ENCODE data around the gene MAP9.
"Not testable (repeated sequence)": the region's sequence is repeated elsewhere in the genome, so short reads cannot be mapped to it uniquely, and the experiment has no call there.

MAP9 gene

DNA sequence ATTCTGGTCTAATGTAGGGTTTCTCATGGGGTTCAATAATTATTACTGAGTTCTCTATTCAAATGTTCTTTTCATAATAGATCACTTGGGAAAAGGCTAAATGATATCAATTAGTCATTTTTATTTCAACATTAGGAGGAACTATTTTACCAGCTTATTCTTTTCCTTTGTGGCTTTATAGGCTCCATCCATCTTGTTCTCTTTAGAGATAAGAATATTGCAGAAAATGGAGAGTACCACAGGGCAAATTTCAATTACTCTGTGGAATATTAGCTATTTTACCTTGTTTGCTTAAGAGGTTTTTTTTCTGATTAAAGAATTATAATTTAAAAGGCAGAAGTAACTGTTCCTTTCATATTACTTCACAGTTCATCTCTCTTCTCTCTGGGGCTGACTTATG lies 55.8 kb downstream of the MAP9 start:
- Mint-ChIP-seq H3K36me3 (no peaks in the 10 kb centered on the region), H3K27ac (no peak overlapping the region), H3K27me3 (no peaks in the 10 kb centered on the region), H3K4me3 (no peak overlapping the region), H3K9me3 (no peaks in the 10 kb centered on the region), H3K4me1 (no peaks in the 10 kb centered on the region)
- CTCF ChIA-PET: no interaction called here
- DNase-seq: no peak

DNA sequence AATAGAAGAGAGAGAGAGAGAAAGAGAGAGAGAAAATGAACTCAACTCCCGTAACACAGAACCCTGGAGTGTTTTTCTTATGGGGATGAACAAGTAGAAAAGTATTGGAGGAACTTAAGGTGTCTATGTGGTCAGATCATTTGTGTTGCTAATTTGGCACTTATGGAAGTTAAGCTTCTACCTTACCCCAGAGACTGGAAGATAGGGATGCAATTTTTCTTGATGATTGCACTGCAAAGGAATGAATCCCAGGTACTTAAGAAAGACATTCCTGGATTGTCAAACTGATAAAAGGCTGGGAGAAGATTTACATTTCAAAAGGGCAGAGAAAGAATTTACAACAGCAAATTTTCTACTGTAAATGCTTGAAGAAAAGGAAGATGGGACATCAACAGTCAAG lies 57.2 kb downstream of the MAP9 start:
- no peaks in the 10 kb centered on the region for H3K36me3 Mint-ChIP-seq
- no peaks in the 10 kb centered on the region for H3K9me3 Mint-ChIP-seq
- CTCF ChIA-PET: no interaction called here
- H3K4me1 Mint-ChIP-seq: no peaks in the 10 kb centered on the region
- DNase-seq: no peak
- no peak overlapping the region for H3K4me3 Mint-ChIP-seq
- H3K27ac Mint-ChIP-seq: no peak overlapping the region
- H3K27me3 Mint-ChIP-seq: no peaks in the 10 kb centered on the region

DNA sequence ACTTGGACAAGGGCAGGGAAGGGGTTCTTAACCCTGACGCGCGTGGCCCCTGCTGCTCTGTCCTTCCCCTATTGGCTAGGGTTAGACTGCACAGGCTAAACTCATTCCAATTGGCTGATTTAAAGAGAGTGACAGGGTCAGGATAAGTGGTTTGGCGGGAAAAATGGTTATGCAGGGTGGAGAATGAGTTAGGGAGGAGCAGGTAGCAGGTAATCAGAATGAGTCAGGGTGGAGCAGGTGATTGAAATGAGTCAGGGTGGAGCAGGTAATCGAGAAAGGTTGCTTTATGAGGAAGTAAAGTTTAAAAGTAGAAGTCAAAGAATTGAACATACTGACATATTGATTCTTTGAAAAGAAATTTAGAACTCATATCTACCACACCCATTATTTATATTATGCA lies 64.7 kb downstream of the MAP9 start:
- H3K36me3 Mint-ChIP-seq, H3K4me1 Mint-ChIP-seq, H3K27me3 Mint-ChIP-seq, H3K4me3 Mint-ChIP-seq, CTCF ChIA-PET, H3K9me3 Mint-ChIP-seq, H3K27ac Mint-ChIP-seq, DNase-seq: not testable (repeated sequence)

DNA sequence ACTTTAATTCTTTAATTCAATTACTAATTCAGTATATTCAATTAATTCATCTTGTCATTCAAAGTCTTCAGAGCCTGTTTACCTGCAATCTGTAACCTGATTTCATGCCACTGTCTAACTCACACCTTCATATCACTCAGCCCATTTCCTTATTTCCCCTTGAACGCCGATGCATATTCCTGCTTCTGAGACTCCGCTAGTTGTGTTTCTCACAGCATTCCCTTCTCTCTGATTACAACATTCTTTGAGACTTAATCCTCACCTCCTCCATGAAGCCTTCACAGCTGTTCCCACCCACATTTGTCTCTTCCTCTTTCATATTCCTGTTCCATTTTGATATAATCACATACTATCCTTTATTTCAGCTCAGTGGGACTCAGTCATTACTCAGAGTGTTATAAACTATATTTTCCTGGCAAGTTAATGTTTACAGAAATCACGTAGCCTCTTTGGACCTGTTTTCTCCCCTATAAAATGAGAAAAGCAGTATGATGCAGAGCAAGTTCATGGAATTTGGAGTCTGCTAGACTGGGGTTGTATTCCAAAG lies 69.0 kb downstream of the MAP9 start:
- no peaks in the 10 kb centered on the region for H3K27me3 Mint-ChIP-seq
- H3K4me3 Mint-ChIP-seq: no peak overlapping the region
- H3K27ac Mint-ChIP-seq: no peak overlapping the region
- H3K4me1 Mint-ChIP-seq: no peaks in the 10 kb centered on the region
- H3K9me3 Mint-ChIP-seq: no peaks in the 10 kb centered on the region
- CTCF ChIA-PET: no interaction called here
- no peaks in the 10 kb centered on the region for H3K36me3 Mint-ChIP-seq
- no peak for DNase-seq

DNA sequence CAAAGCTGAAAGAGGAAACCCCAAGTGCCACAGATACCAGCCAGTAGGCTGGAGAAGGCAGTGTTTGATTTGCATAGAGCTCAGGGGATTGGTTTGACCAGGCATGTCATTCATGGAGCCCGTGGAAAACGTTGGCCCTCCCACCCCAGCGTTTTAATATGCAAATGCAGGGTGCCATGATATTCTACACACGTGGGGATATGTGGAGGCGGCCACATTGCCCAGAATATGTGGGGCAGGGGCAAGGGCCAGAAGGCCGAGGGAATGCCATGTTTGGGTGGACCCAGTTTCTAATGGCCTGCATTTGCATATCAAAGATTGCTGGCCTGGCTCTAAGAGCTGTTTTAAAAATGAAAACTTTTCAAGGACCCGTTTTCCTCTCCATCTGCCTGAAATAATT lies 71.1 kb downstream of the MAP9 start:
- Mint-ChIP-seq H3K36me3 (no peaks in the 10 kb centered on the region), H3K4me1 (no peaks in the 10 kb centered on the region), H3K27ac (no peak overlapping the region), H3K9me3 (no peaks in the 10 kb centered on the region), H3K27me3 (no peaks in the 10 kb centered on the region), H3K4me3 (no peak overlapping the region)
- CTCF ChIA-PET: no interaction called here
- no peak for DNase-seq

DNA sequence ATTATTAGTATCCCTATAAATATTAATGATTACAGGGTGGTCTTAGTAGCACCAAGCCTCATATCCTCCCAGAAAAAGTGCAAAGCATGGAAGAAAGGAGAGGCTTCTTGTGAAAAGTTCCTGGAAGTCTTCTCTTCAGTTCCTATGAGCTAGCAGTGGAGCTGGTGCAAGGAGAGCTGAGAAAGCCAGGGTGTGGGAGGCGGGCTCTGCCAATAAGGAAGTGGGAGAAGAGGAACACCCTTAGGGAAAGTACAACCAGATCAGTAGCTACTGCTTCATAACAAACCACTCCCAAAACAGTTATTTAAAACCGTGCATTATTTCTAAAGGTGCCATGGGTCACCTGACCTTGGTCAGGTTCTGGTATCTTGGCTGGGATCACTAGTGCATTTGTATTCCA lies 72.4 kb downstream of the MAP9 start:
- Mint-ChIP-seq H3K27me3 (no peaks in the 10 kb centered on the region), H3K36me3 (no peaks in the 10 kb centered on the region), H3K27ac (no peak overlapping the region), H3K9me3 (no peaks in the 10 kb centered on the region), H3K4me3 (no peak overlapping the region), H3K4me1 (no peaks in the 10 kb centered on the region)
- no peak for DNase-seq
- CTCF ChIA-PET: no interaction called here

DNA sequence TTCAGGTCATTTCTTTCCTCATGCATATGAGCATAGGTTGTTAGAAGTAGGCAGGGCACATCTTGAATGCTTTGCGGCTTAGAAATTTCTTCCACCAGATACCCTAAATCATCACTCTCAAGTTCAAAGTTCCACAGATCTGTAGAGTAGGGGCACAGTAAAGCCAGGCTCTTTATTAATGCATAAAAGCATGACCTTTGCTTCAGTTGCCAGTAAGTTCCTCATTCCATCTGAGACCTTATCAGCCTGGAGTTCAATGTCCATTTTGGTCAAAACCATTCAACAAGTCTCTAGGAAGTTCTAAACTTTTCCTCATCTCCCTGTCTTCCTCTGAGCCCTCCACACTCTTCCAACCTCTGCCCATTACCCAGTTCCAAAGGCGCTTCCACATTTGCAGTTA lies 77.7 kb downstream of the MAP9 start:
- no peaks in the 10 kb centered on the region for H3K4me1 Mint-ChIP-seq
- H3K36me3 Mint-ChIP-seq: no peaks in the 10 kb centered on the region
- H3K27ac Mint-ChIP-seq: no peak overlapping the region
- no peak overlapping the region for H3K4me3 Mint-ChIP-seq
- no peaks in the 10 kb centered on the region for H3K27me3 Mint-ChIP-seq
- peaks cover 5% of the 10 kb centered on the region for H3K9me3 Mint-ChIP-seq
- no peak for DNase-seq
- CTCF ChIA-PET: no interaction called here
